NCI-H146 treated with DMSO at 0.1 percent for 48 hours (cell line): Measurements from ENCODE around the gene UBE2O.
A peak's percentile ranks its signal among the peaks of the same experiment; 100 is the strongest.

Experiments
- DNase-seq: peaks from one replicate; lab custom pipeline; 2025; ENCODE audit not compliant: unreplicated experiment; lab: John Stamatoyannopoulos, UW

UBE2O gene

GRCh38 chr17:76417499-76418143 lies 35.3 kb downstream of the UBE2O start:
- peak; percentile 26 for DNase-seq

GRCh38 chr17:76416899-76417298 lies 36.1 kb downstream of the UBE2O start:
- no peak for DNase-seq

GRCh38 chr17:76416457-76416856 lies 36.5 kb downstream of the UBE2O start:
- DNase-seq: no peak

GRCh38 chr17:76415786-76416185 lies 37.2 kb downstream of the UBE2O start:
- no peak for DNase-seq

GRCh38 chr17:76414334-76415295 lies 38.3 kb downstream of the UBE2O start:
- peak; percentile 65 for DNase-seq

- DNase-seq: no peak
These were observed 41.7 kb downstream of the UBE2O start for GRCh38 chr17:76411247-76411646.

GRCh38 chr17:76410328-76410965 lies 42.5 kb downstream of the UBE2O start:
- DNase-seq: no peak

- peak; percentile 5 for DNase-seq
These were observed 44.7 kb downstream of the UBE2O start for GRCh38 chr17:76408037-76408849.

GRCh38 chr17:76407509-76407908 lies 45.4 kb downstream of the UBE2O start:
- no peak for DNase-seq

GRCh38 chr17:76405967-76406647 lies 46.8 kb downstream of the UBE2O start:
- DNase-seq: peak; percentile 80

- DNase-seq: no peak
These were observed 47.4 kb downstream of the UBE2O start for GRCh38 chr17:76405607-76405966.

GRCh38 chr17:76404976-76405563 lies 47.9 kb downstream of the UBE2O start:
- no peak for DNase-seq

- DNase-seq: no peak
These were observed 48.7 kb downstream of the UBE2O start for GRCh38 chr17:76404256-76404655.

GRCh38 chr17:76402711-76403110 lies 50.2 kb downstream of the UBE2O start:
- DNase-seq: no peak

- DNase-seq: no peak
These were observed 53.5 kb downstream of the UBE2O start for GRCh38 chr17:76399175-76400172.

GRCh38 chr17:76398523-76399174 lies 54.3 kb downstream of the UBE2O start:
- DNase-seq: no peak

- peak; percentile 13 for DNase-seq
These were observed 55.0 kb downstream of the UBE2O start for GRCh38 chr17:76397687-76398522.
